Mucosa of stomach (tissue), 1 donor: ENCODE results near the gene DNAAF5.
A peak's percentile ranks its signal among the peaks of the same experiment; 100 is the strongest.

Experiments used
- H3K27me3 ChIP-seq: one replicate; pipeline ENCODE4 v1.7.0; 2013; ENCODE audit warnings: mild to moderate bottlenecking, low read length; ENCODE audit not compliant: control insufficient read depth, insufficient read depth
- H3K36me3 ChIP-seq: one replicate; pipeline ENCODE4 v1.7.0; 2013; ENCODE audit warnings: low read length; ENCODE audit not compliant: control insufficient read depth, insufficient read depth
- H3K4me1 ChIP-seq: one replicate; pipeline ENCODE4 v1.7.0; 2013; ENCODE audit warnings: mild to moderate bottlenecking, low read length; ENCODE audit not compliant: control insufficient read depth, insufficient read depth
- H3K4me3 ChIP-seq: one replicate; pipeline ENCODE4 v1.7.0; 2013; ENCODE audit warnings: low read length
- H3K9ac ChIP-seq: one replicate; pipeline ENCODE4 v1.7.0; 2013; ENCODE audit warnings: mild to moderate bottlenecking, low read length, moderate library complexity
- H3K9me3 ChIP-seq: one replicate; pipeline ENCODE4 v1.7.0; 2013; ENCODE audit warnings: mild to moderate bottlenecking, low read length, moderate library complexity; ENCODE audit not compliant: control insufficient read depth
- donor health status: Pancreatic carcinoma.

Gene DNAAF5

DNA sequence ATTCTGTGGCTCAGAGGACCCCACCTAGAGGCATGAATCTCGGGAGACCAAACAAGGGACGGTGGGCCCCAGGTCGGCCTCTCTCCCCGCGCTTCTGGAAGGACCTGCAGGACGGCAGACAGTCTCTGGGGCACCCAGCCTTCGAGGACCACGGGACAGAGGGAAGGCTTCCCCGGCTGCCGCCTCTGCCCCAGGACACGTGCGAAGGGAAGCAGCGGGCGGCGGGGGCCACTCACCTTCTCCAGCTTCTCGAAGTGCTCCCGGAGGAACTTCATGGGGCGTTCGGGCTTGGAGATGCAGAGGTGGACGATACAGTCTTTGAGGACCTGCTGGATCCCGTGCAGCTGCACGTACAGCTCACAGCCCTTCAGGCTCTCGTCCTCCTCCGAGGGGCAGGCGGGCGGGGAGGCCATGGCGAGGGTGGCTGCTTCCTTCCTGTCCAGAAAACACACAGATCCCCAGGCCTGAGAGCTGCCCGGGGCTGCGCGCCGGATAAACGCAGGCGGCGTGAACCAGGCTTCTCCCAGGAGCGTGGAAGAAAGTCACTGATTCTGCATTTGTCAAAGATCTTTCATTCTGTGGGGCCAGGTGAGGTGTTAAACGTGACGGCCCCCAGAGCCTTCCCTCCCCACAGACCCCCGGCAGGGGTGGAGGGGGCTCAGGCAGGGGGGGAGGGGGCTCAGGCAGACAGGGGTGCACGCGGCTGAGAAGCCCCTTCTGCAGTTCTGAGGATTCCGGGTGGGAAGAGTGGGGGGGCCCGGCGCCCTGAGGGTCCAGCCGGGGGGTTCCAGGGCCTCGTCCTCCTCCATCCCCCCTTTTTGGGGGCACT lies 15.2 kb upstream of the DNAAF5 start:
- H3K4me1 ChIP-seq = peaks cover 15% of the 10 kb centered on the region
- H3K9ac ChIP-seq = peak overlapping the region; percentile 47
- H3K9me3 ChIP-seq = no peaks in the 10 kb centered on the region
- peaks cover 9% of the 10 kb centered on the region for H3K27me3 ChIP-seq
- no peak overlapping the region for H3K4me3 ChIP-seq
- H3K36me3 ChIP-seq = no peaks in the 10 kb centered on the region

DNA sequence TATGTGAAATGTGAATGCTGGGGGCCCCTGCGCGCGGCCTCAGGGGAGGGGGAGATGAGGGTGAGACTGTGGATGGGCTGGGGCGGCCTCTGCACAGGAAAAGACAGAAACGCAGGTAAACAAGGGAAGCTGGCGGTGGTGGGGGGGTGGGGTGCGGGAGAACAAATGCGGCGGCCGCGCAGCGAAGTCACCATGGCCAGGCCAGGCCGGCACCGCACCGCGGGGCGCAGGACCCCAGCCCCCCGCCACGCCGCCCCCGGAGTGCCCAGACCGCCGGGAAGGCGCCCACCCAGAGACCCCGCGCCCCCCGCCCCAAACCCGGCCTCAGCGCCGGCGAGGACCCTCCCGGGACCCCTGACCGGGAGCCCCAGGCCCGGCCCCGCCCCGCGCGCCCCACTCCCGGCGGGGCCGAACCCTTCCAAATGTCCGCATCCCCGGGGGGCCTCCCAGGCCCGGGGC lies 14.5 kb upstream of the DNAAF5 start:
- H3K27me3 ChIP-seq = peaks cover 9% of the 10 kb centered on the region
- H3K36me3 ChIP-seq = no peaks in the 10 kb centered on the region
- peak overlapping the region; percentile 47 for H3K9ac ChIP-seq
- no peak overlapping the region for H3K4me3 ChIP-seq
- H3K4me1 ChIP-seq = peaks cover 8% of the 10 kb centered on the region
- no peaks in the 10 kb centered on the region for H3K9me3 ChIP-seq

DNA sequence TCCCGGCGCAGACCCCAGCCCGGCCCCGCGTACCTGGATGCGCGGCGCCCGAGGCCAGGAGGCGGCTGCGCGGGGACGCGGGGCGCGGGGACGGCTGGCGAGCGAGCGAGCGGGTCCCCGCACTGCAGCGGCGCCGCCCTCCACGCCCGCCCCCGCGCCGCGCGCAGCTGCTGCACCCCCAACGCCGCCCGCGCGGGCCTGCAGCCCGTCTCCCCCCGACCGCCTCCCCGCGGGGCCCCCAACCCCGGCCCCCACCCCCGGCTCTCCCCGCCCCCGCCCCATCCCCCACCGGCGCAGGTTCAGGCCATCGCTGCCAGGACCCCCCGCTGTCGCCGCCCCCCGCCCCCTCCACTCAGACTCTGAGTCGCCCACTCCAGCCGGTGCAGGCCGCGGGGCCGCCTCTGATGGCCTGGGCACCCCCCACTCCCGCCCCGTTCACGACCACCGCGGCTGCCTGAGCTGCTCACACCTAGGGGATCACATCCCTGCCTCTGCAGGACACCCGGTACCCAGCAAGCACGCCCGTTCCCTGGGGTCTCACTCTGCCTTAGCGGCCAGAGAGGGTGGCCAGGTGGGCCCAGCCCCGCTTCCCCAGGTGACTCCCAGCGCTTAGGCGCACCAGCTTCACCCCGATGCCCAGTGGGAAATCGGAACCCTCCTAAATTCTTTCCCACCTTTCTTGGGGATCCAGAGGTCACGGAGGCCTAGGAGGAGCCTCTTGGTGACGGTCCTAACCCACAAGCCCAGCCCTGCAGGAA lies 13.9 kb upstream of the DNAAF5 start:
- H3K4me1 ChIP-seq = peaks cover 3% of the 10 kb centered on the region
- H3K9ac ChIP-seq = no peak overlapping the region
- H3K36me3 ChIP-seq = no peaks in the 10 kb centered on the region
- H3K27me3 ChIP-seq = peaks cover 9% of the 10 kb centered on the region
- no peaks in the 10 kb centered on the region for H3K9me3 ChIP-seq
- H3K4me3 ChIP-seq = no peak overlapping the region

DNA sequence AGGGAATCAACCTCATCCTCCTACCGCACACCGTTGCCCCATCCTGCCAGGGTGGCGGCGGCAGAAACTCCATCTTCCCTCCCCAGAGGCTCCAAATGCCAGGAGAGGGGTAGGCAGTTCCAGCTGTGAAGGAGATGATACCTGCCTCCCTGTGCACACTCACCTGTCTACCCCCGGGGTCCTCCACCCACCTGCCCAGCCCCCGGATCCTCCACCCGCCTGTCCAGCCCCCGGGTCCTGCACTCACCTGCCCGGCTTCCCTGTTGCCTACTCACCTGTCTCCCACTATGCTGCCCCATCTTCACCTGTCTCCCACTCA lies 13.4 kb upstream of the DNAAF5 start:
- H3K27me3 ChIP-seq = peaks cover 9% of the 10 kb centered on the region
- peaks cover 3% of the 10 kb centered on the region for H3K4me1 ChIP-seq
- H3K36me3 ChIP-seq = no peaks in the 10 kb centered on the region
- H3K4me3 ChIP-seq = no peak overlapping the region
- no peaks in the 10 kb centered on the region for H3K9me3 ChIP-seq
- no peak overlapping the region for H3K9ac ChIP-seq

DNA sequence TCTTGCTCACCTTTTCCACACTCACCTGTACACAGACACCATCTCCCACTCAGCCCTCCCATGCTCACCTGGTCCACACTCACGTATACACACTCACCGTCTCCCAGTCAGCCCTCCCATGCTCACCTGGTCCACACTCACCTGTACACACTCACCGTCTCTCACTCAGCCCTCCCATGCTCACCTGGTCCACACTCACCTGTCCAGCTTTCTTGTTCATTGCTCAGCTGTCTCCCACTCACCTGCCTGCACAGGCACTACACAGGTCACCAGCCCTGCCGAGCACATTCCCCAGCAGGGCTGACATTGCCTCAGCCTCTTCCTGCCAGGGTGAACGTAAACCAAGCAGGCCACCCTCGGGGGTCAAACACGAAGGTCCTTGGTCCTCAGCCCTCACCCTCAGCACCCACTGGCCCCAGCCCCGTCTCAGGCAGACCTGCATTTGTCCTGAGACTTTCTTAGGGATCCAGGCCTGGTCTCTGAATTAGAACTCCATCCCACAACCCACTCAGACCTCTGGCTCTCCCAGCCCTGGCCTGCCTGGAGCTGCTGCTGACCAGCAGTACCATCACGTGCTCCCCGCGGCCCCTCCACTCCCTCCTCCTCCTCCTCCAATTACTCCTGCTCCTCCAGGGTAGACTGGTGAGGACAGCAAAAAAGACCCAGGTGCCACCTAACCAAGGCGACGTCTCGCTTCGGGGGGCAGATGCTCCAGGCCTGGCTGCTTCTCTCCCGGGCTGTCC lies 12.8 kb upstream of the DNAAF5 start:
- Histone ChIP-seq H3K9ac (no peak overlapping the region), H3K4me1 (peaks cover 3% of the 10 kb centered on the region), H3K36me3 (no peaks in the 10 kb centered on the region), H3K9me3 (no peaks in the 10 kb centered on the region), H3K4me3 (no peak overlapping the region), H3K27me3 (peaks cover 9% of the 10 kb centered on the region)

DNA sequence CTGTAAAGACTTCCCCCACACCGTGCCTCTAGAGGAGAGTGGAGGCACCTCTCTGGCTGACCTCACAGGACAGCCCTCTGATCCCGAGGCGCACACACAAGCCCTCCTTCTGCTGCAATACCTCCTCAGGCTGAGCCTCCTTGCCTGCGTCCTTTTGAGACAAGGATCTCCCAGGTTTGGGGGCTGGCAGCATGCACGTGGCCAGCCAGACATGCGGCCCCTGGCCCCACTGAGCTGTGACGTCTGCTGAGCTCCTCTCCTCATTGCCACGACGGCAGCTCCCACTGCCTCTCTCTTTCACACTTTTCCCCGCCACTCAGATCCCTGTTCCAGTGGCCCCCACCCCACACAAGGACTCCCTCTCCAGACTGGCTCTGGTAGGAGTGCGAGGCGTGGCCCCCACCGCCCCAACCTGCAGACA lies 12.2 kb upstream of the DNAAF5 start:
- Histone ChIP-seq H3K9me3 (no peaks in the 10 kb centered on the region), H3K4me3 (no peak overlapping the region)

DNA sequence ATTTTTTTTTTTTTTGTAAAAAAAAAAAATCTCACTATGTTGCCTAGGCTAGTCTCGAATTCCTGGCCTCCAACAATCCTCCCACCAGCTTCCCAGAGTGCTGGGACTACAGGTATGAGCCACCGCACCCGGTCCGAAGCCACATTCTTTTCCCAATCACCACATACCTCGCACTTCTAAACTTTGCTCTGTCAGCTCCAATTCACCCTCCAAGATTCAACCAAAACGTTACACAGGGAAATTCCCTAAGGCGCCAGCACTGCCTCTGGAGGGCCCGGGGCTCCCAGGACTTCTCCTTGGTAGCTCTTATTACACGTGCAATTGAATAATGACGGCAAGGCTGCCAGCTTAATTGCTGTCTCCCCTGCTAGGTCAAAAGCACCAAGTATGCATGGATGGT lies 10.3 kb upstream of the DNAAF5 start:
- Histone ChIP-seq H3K9me3 (no peaks in the 10 kb centered on the region), H3K27me3 (peaks cover 9% of the 10 kb centered on the region), H3K4me3 (no peak overlapping the region), H3K9ac (no peak overlapping the region), H3K36me3 (no peaks in the 10 kb centered on the region), H3K4me1 (peaks cover 3% of the 10 kb centered on the region)

More for the DNA sequence above, 12.2 kb upstream of the DNAAF5 start:
- Histone ChIP-seq H3K4me1 (peaks cover 3% of the 10 kb centered on the region), H3K27me3 (peaks cover 9% of the 10 kb centered on the region), H3K36me3 (no peaks in the 10 kb centered on the region), H3K9ac (no peak overlapping the region)

DNA sequence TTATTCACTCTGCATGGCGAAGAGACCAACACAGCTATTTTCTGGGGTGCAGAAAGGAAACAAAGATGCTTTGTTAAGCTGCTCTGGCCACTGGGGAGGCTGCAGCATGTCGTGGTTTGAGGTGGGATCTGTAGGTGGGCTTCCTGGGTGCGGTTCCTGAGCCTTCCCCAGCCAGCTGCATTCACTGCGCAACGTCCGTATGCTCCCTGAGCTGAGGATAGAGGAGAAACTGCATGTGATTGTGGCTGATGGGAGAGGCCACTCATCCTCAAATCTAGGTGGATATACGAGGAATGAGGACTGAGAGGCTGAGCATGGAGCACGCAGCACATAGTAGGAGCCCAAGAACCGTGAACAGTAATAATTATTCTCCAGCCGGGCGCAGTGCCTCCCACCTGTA lies 9.9 kb upstream of the DNAAF5 start:
- Histone ChIP-seq H3K9ac (no peak overlapping the region), H3K9me3 (no peaks in the 10 kb centered on the region)

DNA sequence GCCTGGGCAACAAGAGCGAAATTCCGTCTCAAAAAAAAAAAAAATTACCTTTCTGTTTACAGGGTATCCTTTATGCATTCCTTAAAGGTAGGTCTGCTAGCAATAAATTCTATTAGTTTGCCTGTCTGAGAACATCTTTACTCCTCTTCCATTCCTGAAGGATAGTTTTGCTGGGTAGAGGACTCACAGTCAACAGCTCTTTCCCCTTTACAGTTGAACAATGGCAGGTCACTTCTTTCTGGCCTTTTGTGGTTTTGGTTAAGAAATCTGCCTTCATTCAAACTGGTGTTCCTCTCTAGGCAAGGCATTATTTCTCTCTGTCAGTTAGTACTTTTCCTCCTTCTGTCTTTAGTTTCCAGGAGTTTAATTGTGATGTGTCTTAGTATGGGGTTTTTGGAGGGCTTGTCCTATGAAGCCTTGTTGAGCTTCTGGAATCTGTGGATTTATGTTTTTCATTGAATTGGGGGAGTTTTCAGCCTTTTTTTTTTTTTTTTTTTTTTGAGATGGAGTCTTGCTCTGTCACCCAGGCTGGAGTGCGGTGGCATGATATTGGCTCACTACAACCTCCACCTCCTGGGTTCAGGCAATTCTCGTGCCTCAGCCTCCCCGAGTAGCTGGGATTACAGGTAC lies 4.8 kb upstream of the DNAAF5 start:
- Histone ChIP-seq H3K36me3 (no peaks in the 10 kb centered on the region), H3K9me3 (no peaks in the 10 kb centered on the region), H3K9ac (no peak overlapping the region), H3K4me3 (no peak overlapping the region), H3K27me3 (no peaks in the 10 kb centered on the region), H3K4me1 (peaks cover 13% of the 10 kb centered on the region)

More for the DNA sequence above, 9.9 kb upstream of the DNAAF5 start:
- H3K27me3 ChIP-seq = peaks cover 8% of the 10 kb centered on the region
- peaks cover 3% of the 10 kb centered on the region for H3K4me1 ChIP-seq
- H3K36me3 ChIP-seq = no peaks in the 10 kb centered on the region
- no peak overlapping the region for H3K4me3 ChIP-seq

DNA sequence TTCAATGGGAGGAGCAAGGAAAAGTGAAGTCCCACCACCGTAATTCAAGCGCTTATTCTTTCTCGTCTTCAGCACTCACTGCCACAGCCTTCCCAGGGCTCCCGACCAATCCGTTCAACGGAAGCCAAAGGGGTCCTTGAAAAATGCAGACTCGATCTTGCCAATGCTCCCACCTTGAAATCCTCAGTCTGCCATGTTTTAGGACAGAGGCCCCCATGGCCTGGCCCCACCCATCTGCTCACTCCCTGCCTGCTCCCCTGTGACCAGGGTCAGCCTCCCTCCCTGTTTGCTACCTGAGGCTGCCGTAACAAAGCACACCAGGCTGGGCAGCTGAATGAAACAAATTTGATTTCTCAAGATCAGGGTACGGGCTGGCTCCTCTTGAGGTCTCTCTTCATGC lies 3.0 kb upstream of the DNAAF5 start:
- H3K36me3 ChIP-seq = no peaks in the 10 kb centered on the region
- no peaks in the 10 kb centered on the region for H3K27me3 ChIP-seq
- peaks cover 22% of the 10 kb centered on the region for H3K4me1 ChIP-seq
- H3K9me3 ChIP-seq = no peaks in the 10 kb centered on the region
- no peak overlapping the region for H3K9ac ChIP-seq
- no peak overlapping the region for H3K4me3 ChIP-seq

DNA sequence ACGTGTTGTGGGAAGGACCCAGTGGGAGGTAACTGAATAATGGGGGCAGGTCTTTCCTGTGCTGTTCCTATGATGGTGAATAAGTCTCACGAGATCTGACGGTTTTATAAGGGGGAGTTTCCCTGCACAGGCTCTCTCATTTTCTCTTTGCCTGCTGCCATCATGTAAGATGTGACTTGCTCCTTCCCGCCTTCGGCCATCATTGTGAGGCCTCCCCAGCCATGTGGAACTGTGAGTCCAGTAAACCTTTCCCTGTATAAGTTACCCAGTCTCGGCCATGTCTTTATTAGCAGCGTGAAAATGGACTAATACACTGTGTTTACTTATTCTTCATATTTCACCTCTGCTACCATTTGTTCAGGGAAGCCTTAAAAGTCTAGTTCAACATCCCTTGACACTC lies 2.2 kb upstream of the DNAAF5 start:
- H3K4me1 ChIP-seq = peaks cover 22% of the 10 kb centered on the region
- no peak overlapping the region for H3K9ac ChIP-seq
- H3K27me3 ChIP-seq = no peaks in the 10 kb centered on the region
- no peaks in the 10 kb centered on the region for H3K9me3 ChIP-seq
- no peaks in the 10 kb centered on the region for H3K36me3 ChIP-seq
- no peak overlapping the region for H3K4me3 ChIP-seq
